Measurements from ENCODE around the gene SCD5.

SCD5 gene

GRCh38 chr4:82748810-82749470 lies 49.7 kb downstream of the SCD5 start:
- no peak for DNase-seq
- H3K4me3 ChIP-seq = no peak overlapping the region
- no peaks in the 10 kb centered on the region for H3K9me3 ChIP-seq
- TF ChIP-seq CTCF (IDR thresholded peaks at IDR 0.05) = no peak
- intact Hi-C loops (cut with DNase I; ENCODE audit: low total_unique reads) = no loop called here
- H3K4me1 ChIP-seq = peaks cover 0 to 25% (median 12%) of the 10 kb centered on the region in 4 donors
- H3K36me3 ChIP-seq = no peaks in the 10 kb centered on the region
- H3K27me3 ChIP-seq = no peaks in the 10 kb centered on the region
- H3K27ac ChIP-seq = no peak overlapping the region

- Histone ChIP-seq H3K36me3 (no peaks in the 10 kb centered on the region), H3K27ac (no peak overlapping the region), H3K9me3 (no peaks in the 10 kb centered on the region), H3K27me3 (no peaks in the 10 kb centered on the region), H3K4me1 (peaks cover 0 to 15% (median 3%) of the 10 kb centered on the region in 4 donors), H3K4me3 (no peak overlapping the region)
- intact Hi-C loops (cut with DNase I; ENCODE audit: low total_unique reads) = no loop called here
- no peak for TF ChIP-seq CTCF (IDR thresholded peaks at IDR 0.05)
- DNase-seq = no peak
Measured at GRCh38 chr4:82747686-82748575, 50.7 kb downstream of the SCD5 start.

GRCh38 chr4:82746705-82747574 lies 51.7 kb downstream of the SCD5 start:
- Histone ChIP-seq H3K9me3 (no peaks in the 10 kb centered on the region), H3K27me3 (no peaks in the 10 kb centered on the region), H3K4me3 (no peak overlapping the region), H3K36me3 (no peaks in the 10 kb centered on the region), H3K27ac (no peak overlapping the region), H3K4me1 (peaks cover 0 to 6% (median 0%) of the 10 kb centered on the region in 4 donors)
- DNase-seq = no peak
- TF ChIP-seq CTCF (IDR thresholded peaks at IDR 0.05) = no peak
- intact Hi-C loops (cut with DNase I; ENCODE audit: low total_unique reads) = no loop called here

- no peak overlapping the region for H3K27ac ChIP-seq
- no peak overlapping the region for H3K4me3 ChIP-seq
- H3K27me3 ChIP-seq = no peaks in the 10 kb centered on the region
- H3K36me3 ChIP-seq = no peaks in the 10 kb centered on the region
- no peaks in the 10 kb centered on the region for H3K9me3 ChIP-seq
- no peaks in the 10 kb centered on the region for H3K4me1 ChIP-seq
- intact Hi-C loops (cut with DNase I; ENCODE audit: low total_unique reads) = no loop called here
- no peak for DNase-seq
- TF ChIP-seq CTCF (IDR thresholded peaks at IDR 0.05) = no peak
Measured at GRCh38 chr4:82745173-82745842, 53.3 kb downstream of the SCD5 start.

Measured in tibial artery (tissue), 4 donors.